IPS-20b (cell line): ENCODE data around the gene TP73.
A peak's percentile ranks its signal among the peaks of the same experiment; 100 is the strongest.

Source experiments
- H3K27ac ChIP-seq: one replicate; pipeline ENCODE4 v1.5.1; 2013; ENCODE audit warnings: low read length
- H3K27me3 ChIP-seq: 2 replicates; pipeline ENCODE4 v1.6.1; 2013; ENCODE audit warnings: mild to moderate bottlenecking, low read length, inconsistent platforms; ENCODE audit not compliant: insufficient read depth
- H3K36me3 ChIP-seq: 2 replicates; pipeline ENCODE4 v1.6.1; 2013; ENCODE audit warnings: low read depth, mild to moderate bottlenecking, inconsistent platforms, low read length, moderate library complexity; ENCODE audit not compliant: insufficient read depth
- H3K4me1 ChIP-seq: 2 replicates; pipeline ENCODE4 v1.6.1; 2013; ENCODE audit warnings: mild to moderate bottlenecking, control low read depth, inconsistent platforms, low read length, moderate library complexity; ENCODE audit not compliant: insufficient read depth
- H3K4me3 ChIP-seq: 2 replicates; pipeline ENCODE4 v1.5.1; 2013; ENCODE audit warnings: mild to moderate bottlenecking, low read length, inconsistent platforms
- H3K9ac ChIP-seq: 2 replicates; pipeline ENCODE4 v1.6.1; 2013; ENCODE audit warnings: low read depth, mild to moderate bottlenecking, inconsistent platforms, low read length, moderate library complexity
- H3K9me3 ChIP-seq: 2 replicates; pipeline ENCODE4 v1.6.1; 2013; ENCODE audit warnings: mild to moderate bottlenecking, low read depth, low read length, inconsistent platforms; ENCODE audit not compliant: insufficient read depth

TP73 gene

DNA sequence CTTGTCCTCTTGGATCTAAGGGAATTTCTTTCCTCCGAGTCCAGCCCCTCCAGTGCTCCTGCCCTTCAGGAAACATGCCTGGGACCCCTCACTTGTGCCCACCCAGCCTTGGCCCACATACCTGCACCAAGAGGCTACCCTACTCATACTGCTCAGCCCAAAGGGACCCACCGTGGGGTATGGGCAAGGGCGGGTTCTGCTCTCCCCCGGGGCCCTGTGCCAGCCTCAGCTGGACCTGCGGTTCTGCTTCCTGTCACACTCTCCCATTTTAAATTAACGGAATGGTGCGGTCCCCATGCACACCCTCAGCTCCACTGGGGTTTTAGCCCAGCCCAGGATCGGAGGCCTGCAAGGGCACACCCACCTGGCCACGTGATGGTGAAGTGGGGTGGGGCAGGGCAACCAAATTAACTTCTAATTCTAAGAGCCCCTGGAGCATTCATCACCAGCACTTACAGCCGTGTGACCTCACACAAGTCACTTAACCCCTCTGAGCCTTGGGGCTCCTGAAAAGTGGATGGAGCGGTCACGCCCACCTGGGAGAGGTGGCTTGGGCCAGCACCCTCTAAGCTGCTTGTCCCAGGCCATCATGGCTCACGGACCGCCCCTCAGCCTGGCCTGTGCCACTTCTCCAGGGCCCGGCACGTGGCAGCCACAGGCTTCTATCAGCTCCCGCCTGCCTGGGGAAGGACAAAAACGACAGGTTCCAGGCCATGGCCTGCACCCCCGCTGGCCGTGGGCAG is 28.3 kb downstream of the TP73 start:
- no peak overlapping the region for H3K27ac ChIP-seq
- H3K4me3 ChIP-seq: no peak overlapping the region
- H3K27me3 ChIP-seq: peaks cover 26% of the 10 kb centered on the region
- no peak overlapping the region for H3K9ac ChIP-seq
- no peaks in the 10 kb centered on the region for H3K9me3 ChIP-seq
- no peaks in the 10 kb centered on the region for H3K36me3 ChIP-seq
- no peaks in the 10 kb centered on the region; the same call in 1 of the 2 replicates for H3K4me1 ChIP-seq

- H3K9me3 ChIP-seq: no peaks in the 10 kb centered on the region
- no peak overlapping the region for H3K27ac ChIP-seq
- H3K27me3 ChIP-seq: peaks cover 26% of the 10 kb centered on the region
- no peak overlapping the region for H3K9ac ChIP-seq
- no peaks in the 10 kb centered on the region for H3K36me3 ChIP-seq
- no peak overlapping the region for H3K4me3 ChIP-seq
- no peaks in the 10 kb centered on the region; the same call in 1 of the 2 replicates for H3K4me1 ChIP-seq
Observed at GRCh38 chr1:3681231-3681897, 29.0 kb downstream of the TP73 start.

DNA sequence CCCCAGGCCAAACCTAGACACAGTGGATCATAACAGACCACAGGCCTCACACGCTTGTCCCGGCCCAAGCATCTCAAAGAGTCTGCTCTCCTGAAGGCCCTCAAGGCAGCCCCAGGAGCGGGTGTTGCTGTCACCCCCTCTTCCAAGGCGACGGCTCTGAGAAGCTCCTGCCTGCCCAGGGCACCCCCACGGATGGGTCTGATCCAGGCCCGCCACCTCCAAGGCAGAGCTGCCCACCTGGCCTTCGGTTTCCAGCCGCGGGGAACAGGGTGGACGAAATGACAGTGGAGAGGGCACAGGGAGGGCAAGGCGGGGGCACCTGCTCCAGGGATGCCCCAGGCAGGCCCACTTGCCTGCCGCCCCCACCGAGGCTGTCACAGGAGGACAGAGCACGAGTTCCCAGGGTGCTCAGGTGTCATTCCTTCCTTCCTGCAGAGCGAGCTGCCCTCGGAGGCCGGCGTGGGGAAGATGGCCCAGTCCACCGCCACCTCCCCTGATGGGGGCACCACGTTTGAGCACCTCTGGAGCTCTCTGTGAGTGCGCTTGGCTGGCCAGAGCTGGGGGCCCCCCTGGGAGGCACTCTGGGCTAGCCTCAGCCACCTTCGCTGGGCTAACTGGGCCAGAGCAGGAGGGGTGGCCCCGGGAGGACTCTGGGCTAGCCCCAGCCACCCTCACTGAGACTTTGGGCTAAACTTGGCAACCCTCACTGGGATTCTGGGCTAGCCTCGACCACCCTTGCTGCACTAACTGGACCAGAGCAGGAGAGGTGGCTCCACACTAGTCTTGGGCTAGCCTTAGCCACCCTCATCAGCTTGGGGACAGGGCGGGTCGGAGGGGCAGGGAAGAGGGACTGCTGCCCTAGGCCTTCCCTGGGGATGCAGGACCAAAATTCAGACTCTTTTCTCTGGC is 29.8 kb downstream of the TP73 start:
- no peak overlapping the region for H3K9ac ChIP-seq
- peaks cover 26% of the 10 kb centered on the region for H3K27me3 ChIP-seq
- no peaks in the 10 kb centered on the region; the same call in 1 of the 2 replicates for H3K4me1 ChIP-seq
- H3K36me3 ChIP-seq: no peaks in the 10 kb centered on the region
- H3K4me3 ChIP-seq: no peak overlapping the region
- H3K27ac ChIP-seq: no peak overlapping the region
- no peaks in the 10 kb centered on the region for H3K9me3 ChIP-seq

GRCh38 chr1:3683197-3683596 is 30.9 kb downstream of the TP73 start:
- no peaks in the 10 kb centered on the region for H3K9me3 ChIP-seq
- H3K27ac ChIP-seq: no peak overlapping the region
- no peak overlapping the region for H3K4me3 ChIP-seq
- H3K36me3 ChIP-seq: no peaks in the 10 kb centered on the region
- peaks cover 1% of the 10 kb centered on the region; the same call in 1 of the 2 replicates for H3K4me1 ChIP-seq
- no peak overlapping the region for H3K9ac ChIP-seq
- H3K27me3 ChIP-seq: peaks cover 26% of the 10 kb centered on the region

DNA sequence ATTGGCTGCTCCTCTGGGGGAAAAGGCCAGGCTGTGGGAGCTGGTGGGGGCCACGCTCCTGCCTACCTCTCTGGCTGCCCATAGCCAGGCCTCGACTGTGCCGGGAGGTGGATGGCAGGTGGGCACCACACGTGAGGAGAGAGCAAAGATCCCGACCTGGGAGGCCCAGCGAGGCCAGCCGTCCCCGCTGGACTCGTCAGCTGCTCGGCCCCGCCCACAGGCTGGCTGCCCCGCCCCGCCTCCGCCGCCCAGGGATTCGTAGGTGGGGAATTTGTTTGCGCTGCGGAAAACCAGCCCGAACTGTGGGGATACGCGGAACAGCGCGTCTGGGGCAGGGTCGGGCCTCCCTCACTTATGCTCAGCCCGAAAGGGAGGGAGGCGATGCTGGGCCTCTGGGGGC is 31.7 kb downstream of the TP73 start:
- Histone ChIP-seq H3K27me3 (peaks cover 26% of the 10 kb centered on the region), H3K4me1 (peaks cover 8% of the 10 kb centered on the region; the same call in 1 of the 2 replicates), H3K4me3 (peak overlapping the region; percentile 49; the same call in 1 of the 2 replicates), H3K27ac (no peak overlapping the region), H3K36me3 (no peaks in the 10 kb centered on the region), H3K9ac (no peak overlapping the region), H3K9me3 (no peaks in the 10 kb centered on the region)

- Histone ChIP-seq H3K36me3 (no peaks in the 10 kb centered on the region), H3K9ac (no peak overlapping the region), H3K9me3 (no peaks in the 10 kb centered on the region), H3K27ac (no peak overlapping the region), H3K4me3 (no peak overlapping the region), H3K27me3 (peaks cover 26% of the 10 kb centered on the region), H3K4me1 (peaks cover 11% of the 10 kb centered on the region; the same call in 1 of the 2 replicates)
Observed at GRCh38 chr1:3685222-3685621, 32.9 kb downstream of the TP73 start.

DNA sequence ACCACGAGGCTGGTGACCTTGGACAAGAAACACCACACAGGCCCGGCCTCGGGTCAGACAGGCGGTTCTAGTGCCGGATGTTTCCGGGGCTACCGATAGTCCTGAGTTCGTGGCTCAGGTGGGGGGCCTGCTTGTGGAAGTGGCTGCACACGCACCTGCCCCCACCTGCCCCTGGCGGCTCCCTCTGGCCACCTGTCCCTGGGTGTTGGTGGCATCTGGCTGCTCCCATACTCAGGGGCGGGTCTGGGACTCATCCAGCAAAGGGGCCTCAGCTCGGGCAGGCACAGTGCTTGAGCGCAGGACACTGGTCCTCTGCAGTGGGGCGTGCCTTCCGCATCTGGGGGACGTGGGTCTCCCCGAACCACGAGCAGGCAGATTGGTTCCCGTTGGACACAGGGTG is 33.6 kb downstream of the TP73 start:
- no peak overlapping the region for H3K9ac ChIP-seq
- H3K27ac ChIP-seq: no peak overlapping the region
- peaks cover 26% of the 10 kb centered on the region for H3K27me3 ChIP-seq
- H3K4me1 ChIP-seq: peaks cover 11% of the 10 kb centered on the region; the same call in 1 of the 2 replicates
- H3K4me3 ChIP-seq: no peak overlapping the region
- no peaks in the 10 kb centered on the region for H3K36me3 ChIP-seq
- H3K9me3 ChIP-seq: no peaks in the 10 kb centered on the region

GRCh38 chr1:3687504-3687903 is 35.2 kb downstream of the TP73 start:
- no peaks in the 10 kb centered on the region for H3K36me3 ChIP-seq
- H3K27me3 ChIP-seq: peaks cover 26% of the 10 kb centered on the region
- no peak overlapping the region for H3K4me3 ChIP-seq
- no peaks in the 10 kb centered on the region for H3K9me3 ChIP-seq
- H3K9ac ChIP-seq: no peak overlapping the region
- peaks cover 11% of the 10 kb centered on the region; the same call in 1 of the 2 replicates for H3K4me1 ChIP-seq
- H3K27ac ChIP-seq: no peak overlapping the region

GRCh38 chr1:3688356-3689137 is 36.2 kb downstream of the TP73 start:
- Histone ChIP-seq H3K36me3 (no peaks in the 10 kb centered on the region), H3K9ac (no peak overlapping the region), H3K27ac (no peak overlapping the region), H3K4me3 (no peak overlapping the region), H3K27me3 (peaks cover 18% of the 10 kb centered on the region), H3K4me1 (peaks cover 11% of the 10 kb centered on the region; the same call in 1 of the 2 replicates), H3K9me3 (no peaks in the 10 kb centered on the region)

DNA sequence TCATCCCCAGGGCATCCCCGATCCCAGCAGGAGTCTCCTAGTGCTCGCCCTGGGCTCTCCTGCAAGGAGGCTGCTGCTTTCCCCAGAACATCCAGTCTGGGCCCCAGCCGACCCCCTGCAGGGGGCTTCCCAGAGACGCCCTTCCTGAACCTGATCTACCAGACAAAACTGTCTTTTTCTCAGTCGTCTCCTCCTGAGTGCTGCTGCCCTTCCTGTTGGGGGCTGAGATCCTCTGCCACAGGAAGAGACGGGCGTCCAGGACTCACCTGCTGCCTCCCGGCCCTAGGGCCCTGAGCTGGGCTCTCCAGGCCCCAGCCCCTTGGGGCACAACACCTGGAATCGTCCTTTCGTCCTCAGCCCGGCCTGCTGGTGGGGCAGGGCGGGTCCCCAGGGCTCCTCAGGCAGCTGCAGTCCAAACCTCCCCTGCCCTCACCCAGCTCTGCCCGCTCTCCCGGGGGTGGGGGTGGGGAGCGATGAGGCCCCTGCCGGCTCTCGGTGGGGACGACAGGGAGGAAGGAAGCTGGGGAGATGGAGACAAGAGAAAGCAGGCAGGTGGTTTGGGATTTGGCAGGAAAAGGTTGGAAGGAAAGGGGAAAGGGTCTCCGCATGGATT is 36.9 kb downstream of the TP73 start:
- Histone ChIP-seq H3K36me3 (no peaks in the 10 kb centered on the region), H3K4me3 (no peak overlapping the region), H3K27me3 (peaks cover 13% of the 10 kb centered on the region), H3K9me3 (no peaks in the 10 kb centered on the region), H3K27ac (no peak overlapping the region), H3K9ac (no peak overlapping the region), H3K4me1 (peaks cover 11% of the 10 kb centered on the region; the same call in 1 of the 2 replicates)
